Left ventricle myocardium inferior (tissue), 1 donor: Measurements from ENCODE around the gene LIMCH1. TPM values are rescaled to one million over a fixed set of nuclear protein-coding genes. Genes with fewer than 3 reads are reported as not detected.

Source experiments
- DNase-seq: peaks from one replicate; pipeline ENCODE4 v3.0.0-alpha.2; 2020
- H3K27ac ChIP-seq: fragments of 200-600 bp; replicated peaks from 2 replicates; pipeline ENCODE4 v1.8.0; 2021
- H3K27me3 ChIP-seq: fragments of 200-600 bp; 2 replicates; pipeline ENCODE4 v1.8.0; 2021; ENCODE audit warnings: low read depth
- H3K36me3 ChIP-seq: fragments of 200-600 bp; 2 replicates; pipeline ENCODE4 v1.8.0; 2021
- H3K4me1 ChIP-seq: fragments of 200-600 bp; 2 replicates; pipeline ENCODE4 v1.8.0; 2021
- H3K4me3 ChIP-seq: fragments of 200-600 bp; 2 replicates; pipeline ENCODE4 v1.8.0; 2021; ENCODE audit warnings: mild to moderate bottlenecking, moderate library complexity
- H3K9me3 ChIP-seq: fragments of 200-600 bp; replicated peaks from 2 replicates; pipeline ENCODE4 v1.8.0; 2021
- CTCF ChIP-seq: fragments of 200-600 bp; IDR thresholded peaks from 2 replicates; pipeline ENCODE4 v1.8.0; 2021; ENCODE audit warnings: antibody characterized with exemption, mild to moderate bottlenecking, borderline replicate concordance
- intact Hi-C: fragments of 100-400 bp; cut with micrococcal nuclease; formaldehyde crosslinking; loops from one replicate; pipeline ENCODE4 v1.11.0; 2022
- total RNA-seq: library from RNA; stranded (reverse); fragmentation: NEBNext Ultra II Directional; extraction: Animal tissue kit (Norgen Biotek cat#: 25700); gene quantifications from one replicate; pipeline ENCODE4 v1.2.1, GENCODE V29; 2021
- donor health status: DM: no; HTN: yes; CAD: no; lungs with severe emphysema.

The LIMCH1 gene
- total RNA-seq, 1 donor from 2014 or later: 382 TPM

- Histone ChIP-seq H3K27ac (no peak overlapping the region), H3K27me3 (no peaks in the 10 kb centered on the region), H3K4me1 (peaks cover 30% of the 10 kb centered on the region), H3K4me3 (no peak overlapping the region), H3K36me3 (peaks cover 28% of the 10 kb centered on the region), H3K9me3 (no peaks in the 10 kb centered on the region)
- TF ChIP-seq CTCF: no peak
- intact Hi-C loops: no loop called here
- no peak for DNase-seq
Measured at GRCh38 chr4:41620594-41621256, 82.8 kb downstream of the LIMCH1 start.

GRCh38 chr4:41622787-41623186 is 84.8 kb downstream of the LIMCH1 start:
- Histone ChIP-seq H3K9me3 (no peaks in the 10 kb centered on the region), H3K4me1 (peaks cover 39% of the 10 kb centered on the region), H3K36me3 (peaks cover 23% of the 10 kb centered on the region), H3K4me3 (no peak overlapping the region), H3K27ac (peak overlapping the region; percentile 11), H3K27me3 (no peaks in the 10 kb centered on the region)
- intact Hi-C loops: no loop called here
- no peak for TF ChIP-seq CTCF
- DNase-seq: no peak

GRCh38 chr4:41624765-41625164 is 86.8 kb downstream of the LIMCH1 start:
- intact Hi-C loops: no loop called here
- no peaks in the 10 kb centered on the region for H3K27me3 ChIP-seq
- H3K27ac ChIP-seq: no peak overlapping the region
- H3K4me3 ChIP-seq: no peak overlapping the region
- H3K36me3 ChIP-seq: peaks cover 16% of the 10 kb centered on the region
- H3K9me3 ChIP-seq: no peaks in the 10 kb centered on the region
- DNase-seq: no peak
- no peak for TF ChIP-seq CTCF
- H3K4me1 ChIP-seq: peaks cover 45% of the 10 kb centered on the region

GRCh38 chr4:41625531-41625930 is 87.6 kb downstream of the LIMCH1 start:
- Histone ChIP-seq H3K27ac (no peak overlapping the region), H3K4me3 (no peak overlapping the region), H3K4me1 (peaks cover 40% of the 10 kb centered on the region), H3K36me3 (peaks cover 9% of the 10 kb centered on the region), H3K27me3 (no peaks in the 10 kb centered on the region), H3K9me3 (no peaks in the 10 kb centered on the region)
- no peak for TF ChIP-seq CTCF
- no peak for DNase-seq
- intact Hi-C loops: no loop called here

GRCh38 chr4:41628936-41629335 is 91.0 kb downstream of the LIMCH1 start:
- intact Hi-C loops: no loop called here
- no peak for TF ChIP-seq CTCF
- no peaks in the 10 kb centered on the region for H3K27me3 ChIP-seq

GRCh38 chr4:41631523-41631922 is 93.6 kb downstream of the LIMCH1 start:
- DNase-seq: no peak
- intact Hi-C loops: no loop called here
- Histone ChIP-seq H3K27ac (no peak overlapping the region), H3K4me1 (peaks cover 37% of the 10 kb centered on the region), H3K4me3 (no peak overlapping the region), H3K9me3 (no peaks in the 10 kb centered on the region), H3K36me3 (peaks cover 29% of the 10 kb centered on the region), H3K27me3 (no peaks in the 10 kb centered on the region)
- TF ChIP-seq CTCF: no peak

More at GRCh38 chr4:41628936-41629335, 91.0 kb downstream of the LIMCH1 start:
- no peaks in the 10 kb centered on the region for H3K9me3 ChIP-seq
- H3K27ac ChIP-seq: no peak overlapping the region
- no peak overlapping the region for H3K4me3 ChIP-seq
- no peak for DNase-seq
- H3K36me3 ChIP-seq: peaks cover 14% of the 10 kb centered on the region
- H3K4me1 ChIP-seq: peaks cover 45% of the 10 kb centered on the region
